ENCODE data around the gene CEACAM18.
A peak's percentile ranks its signal among the peaks of the same experiment; 100 is the strongest.

Gene CEACAM18

DNA sequence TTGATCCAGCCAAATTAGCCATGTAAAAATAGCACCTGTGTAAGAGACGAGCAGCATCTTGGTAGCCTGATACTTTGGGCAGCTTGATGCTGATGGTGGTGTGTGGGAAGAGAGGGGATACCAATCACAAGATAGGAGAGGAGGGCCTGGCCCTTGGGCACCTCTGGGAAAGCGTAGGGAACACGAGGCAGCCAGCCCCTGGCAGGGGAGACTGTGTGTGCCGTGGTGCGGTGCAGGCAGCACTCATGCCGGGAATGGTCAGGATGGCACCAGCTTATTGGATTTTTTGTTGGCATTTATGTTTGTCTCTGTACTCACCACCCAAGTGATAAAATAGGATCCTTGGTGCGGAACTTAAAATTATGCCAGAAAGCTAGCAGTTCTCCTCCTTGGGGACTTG lies 30.3 kb upstream of the CEACAM18 start:
- Histone ChIP-seq H3K4me3 (ENCODE audit: low read length in 2 of 2) (no peak overlapping the region), H3K4me1 (ENCODE audit: control insufficient read depth, insufficient read depth, low read length) (no peaks in the 10 kb centered on the region), H3K27me3 (ENCODE audit: control insufficient read depth in 1 of 2, insufficient read depth in 2 of 2, low read length in 2 of 2) (peaks cover 6 to 12% of the 10 kb centered on the region in 2 donors), H3K9ac (ENCODE audit: low read length in 2 of 2) (no peak overlapping the region), H3K36me3 (ENCODE audit: control insufficient read depth in 2 of 2, insufficient read depth in 2 of 2, low read length in 2 of 2) (no peaks in the 10 kb centered on the region), H3K27ac (ENCODE audit: low read length) (no peak overlapping the region), H3K9me3 (ENCODE audit: control insufficient read depth in 2 of 2, low read length in 2 of 2) (no peaks in the 10 kb centered on the region)

DNA sequence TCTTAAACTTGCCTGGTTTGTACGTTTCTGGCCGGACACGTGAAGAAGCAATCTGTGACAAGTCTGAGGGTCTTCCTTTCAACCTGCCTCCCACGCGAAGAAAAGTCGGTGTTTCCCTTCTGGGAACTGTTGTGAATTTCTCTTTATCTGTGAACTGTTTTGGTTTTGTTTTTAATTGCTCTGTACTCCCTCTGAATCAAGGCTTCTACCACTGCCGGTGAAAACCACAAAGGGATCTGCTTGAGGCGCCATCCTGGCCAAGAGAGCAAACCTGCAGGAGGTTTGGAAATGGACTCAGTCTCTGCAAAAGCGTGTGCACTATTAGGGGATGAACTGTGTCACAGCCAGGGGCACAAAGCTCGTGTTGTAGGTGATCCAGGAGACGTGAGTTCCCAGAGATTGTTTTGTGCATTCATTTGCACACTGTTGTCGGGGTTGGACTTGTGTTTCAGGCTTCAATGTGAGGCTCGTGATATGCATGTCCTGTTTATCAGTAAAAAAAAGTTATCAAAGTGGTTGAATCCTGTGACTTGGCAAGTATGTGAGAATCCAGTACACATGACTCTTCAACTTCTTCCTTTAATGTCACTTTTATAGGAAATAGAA lies 29.8 kb upstream of the CEACAM18 start:
- no peak overlapping the region for H3K9ac ChIP-seq (ENCODE audit: low read length in 2 of 2)
- no peak overlapping the region for H3K27ac ChIP-seq (ENCODE audit: low read length)
- no peak overlapping the region for H3K4me3 ChIP-seq (ENCODE audit: low read length in 2 of 2)
- H3K27me3 ChIP-seq (ENCODE audit: control insufficient read depth in 1 of 2, insufficient read depth in 2 of 2, low read length in 2 of 2) = peaks cover 6 to 12% of the 10 kb centered on the region in 2 donors
- no peaks in the 10 kb centered on the region for H3K4me1 ChIP-seq (ENCODE audit: control insufficient read depth, insufficient read depth, low read length)
- H3K9me3 ChIP-seq (ENCODE audit: control insufficient read depth in 2 of 2, low read length in 2 of 2) = no peaks in the 10 kb centered on the region
- H3K36me3 ChIP-seq (ENCODE audit: control insufficient read depth in 2 of 2, insufficient read depth in 2 of 2, low read length in 2 of 2) = no peaks in the 10 kb centered on the region

DNA sequence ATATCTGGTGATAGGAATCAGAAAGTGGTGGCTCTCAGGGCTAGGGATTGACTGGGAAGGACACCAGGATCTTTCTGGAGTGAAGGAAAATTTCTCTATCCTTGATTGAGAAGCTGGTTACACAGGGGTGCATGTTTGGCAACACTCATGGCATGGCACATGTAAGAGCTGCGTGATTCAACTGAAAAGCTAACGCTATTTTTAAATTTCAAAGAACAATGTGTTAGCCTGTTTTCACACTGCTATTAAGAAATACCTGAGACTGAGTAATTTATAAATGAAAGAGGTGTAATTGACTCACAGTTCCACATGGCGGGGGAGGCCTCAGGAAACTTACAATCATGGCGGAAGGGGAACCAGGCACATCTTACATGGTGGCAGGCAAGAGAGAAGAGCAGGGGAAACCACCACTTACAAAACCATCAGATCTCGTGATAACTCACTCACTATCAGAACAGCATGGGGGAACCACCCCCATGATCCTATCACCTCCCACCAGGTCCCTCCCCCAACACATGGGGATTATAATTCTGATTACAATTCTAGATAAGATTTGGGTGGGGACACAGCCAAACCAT lies 27.5 kb upstream of the CEACAM18 start:
- H3K27me3 ChIP-seq (ENCODE audit: control insufficient read depth in 1 of 2, insufficient read depth in 2 of 2, low read length in 2 of 2) = peaks cover 6 to 12% of the 10 kb centered on the region in 2 donors

DNA sequence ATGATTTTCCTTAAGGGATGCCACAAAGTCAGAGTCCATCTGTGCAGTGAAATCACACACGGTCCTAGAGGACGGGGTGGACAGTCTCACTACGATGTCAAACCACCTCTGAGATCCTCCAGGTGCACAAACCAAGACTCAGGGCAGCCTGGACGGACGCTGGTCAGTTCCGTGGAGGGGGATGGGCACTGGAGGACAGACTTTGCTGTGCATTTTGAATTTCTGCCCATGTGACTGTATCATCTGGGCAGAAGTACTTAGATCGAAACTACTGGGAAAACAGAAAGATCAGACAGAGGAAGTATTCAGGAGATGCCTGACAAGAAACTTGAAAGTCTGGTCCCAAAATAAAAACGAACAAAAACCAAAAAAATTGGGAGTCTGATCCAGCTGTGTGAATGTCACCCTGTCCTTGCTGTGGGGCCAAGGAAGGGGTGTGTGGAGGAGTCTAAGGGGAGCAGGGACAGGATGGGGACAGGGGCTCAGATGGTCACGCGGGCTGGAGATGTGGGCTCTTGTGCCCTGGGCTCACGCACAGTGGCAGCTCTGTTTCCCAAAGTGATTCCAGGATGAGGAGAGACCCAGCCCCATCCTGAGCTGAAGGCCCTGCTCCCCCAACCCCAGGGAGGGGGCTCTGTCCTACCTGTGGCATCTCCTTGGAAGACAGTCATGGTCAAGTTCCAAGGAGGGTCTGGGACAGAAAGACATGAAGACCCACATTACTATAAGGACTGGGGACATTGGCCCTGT lies 21.6 kb upstream of the CEACAM18 start:
- Histone ChIP-seq H3K27me3 (ENCODE audit: control insufficient read depth in 1 of 2, insufficient read depth in 2 of 2, low read length in 2 of 2) (peaks cover 5 to 14% of the 10 kb centered on the region in 2 donors), H3K4me3 (ENCODE audit: low read length in 2 of 2) (no peak overlapping the region), H3K36me3 (ENCODE audit: control insufficient read depth in 2 of 2, insufficient read depth in 2 of 2, low read length in 2 of 2) (no peaks in the 10 kb centered on the region), H3K9ac (ENCODE audit: low read length in 2 of 2) (no peak overlapping the region), H3K4me1 (ENCODE audit: control insufficient read depth, insufficient read depth, low read length) (no peaks in the 10 kb centered on the region), H3K9me3 (ENCODE audit: control insufficient read depth in 2 of 2, low read length in 2 of 2) (no peaks in the 10 kb centered on the region), H3K27ac (ENCODE audit: low read length) (no peak overlapping the region)

More for the DNA sequence above, 27.5 kb upstream of the CEACAM18 start:
- Histone ChIP-seq H3K4me3 (ENCODE audit: low read length in 2 of 2) (no peak overlapping the region), H3K9me3 (ENCODE audit: control insufficient read depth in 2 of 2, low read length in 2 of 2) (no peaks in the 10 kb centered on the region), H3K9ac (ENCODE audit: low read length in 2 of 2) (no peak overlapping the region), H3K4me1 (ENCODE audit: control insufficient read depth, insufficient read depth, low read length) (no peaks in the 10 kb centered on the region), H3K36me3 (ENCODE audit: control insufficient read depth in 2 of 2, insufficient read depth in 2 of 2, low read length in 2 of 2) (no peaks in the 10 kb centered on the region), H3K27ac (ENCODE audit: low read length) (no peak overlapping the region)

DNA sequence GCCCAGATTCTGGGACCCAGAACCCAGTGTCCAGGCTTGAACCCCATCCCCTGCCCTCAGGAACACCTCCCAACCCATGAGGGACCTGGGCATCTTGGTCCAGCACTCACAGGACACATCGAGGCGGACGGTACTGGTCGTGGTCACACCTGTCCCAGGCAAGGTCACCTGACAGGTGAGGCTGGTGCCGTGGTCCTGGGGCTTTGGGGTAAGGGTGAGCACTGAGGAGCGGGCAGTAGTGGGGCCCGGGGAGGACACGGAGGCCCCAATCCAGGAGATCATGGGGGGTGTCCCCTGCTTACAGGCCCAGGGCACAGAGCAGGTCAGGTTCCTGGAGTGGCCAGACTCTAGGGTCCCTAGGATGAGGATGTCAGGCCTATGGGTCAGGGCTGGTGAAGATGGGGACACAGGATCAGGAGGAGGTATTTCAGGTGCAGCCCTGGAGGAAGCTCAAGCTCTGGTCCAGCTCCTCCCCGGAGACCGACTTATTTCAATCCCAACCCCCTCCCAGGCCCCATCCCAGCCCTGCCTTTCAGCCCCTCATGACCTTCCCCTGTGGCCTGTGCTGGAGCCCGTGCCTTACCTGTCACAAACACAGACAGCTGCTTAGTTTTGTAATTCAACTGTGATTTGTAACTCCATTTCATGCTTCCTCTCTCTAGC lies 20.9 kb upstream of the CEACAM18 start:
- Histone ChIP-seq H3K36me3 (ENCODE audit: control insufficient read depth in 2 of 2, insufficient read depth in 2 of 2, low read length in 2 of 2) (no peaks in the 10 kb centered on the region), H3K9me3 (ENCODE audit: control insufficient read depth in 2 of 2, low read length in 2 of 2) (no peaks in the 10 kb centered on the region), H3K27ac (ENCODE audit: low read length) (no peak overlapping the region), H3K4me3 (ENCODE audit: low read length in 2 of 2) (no peak overlapping the region), H3K4me1 (ENCODE audit: control insufficient read depth, insufficient read depth, low read length) (no peaks in the 10 kb centered on the region), H3K27me3 (ENCODE audit: control insufficient read depth in 1 of 2, insufficient read depth in 2 of 2, low read length in 2 of 2) (peaks cover 9 to 18% of the 10 kb centered on the region in 2 donors), H3K9ac (ENCODE audit: low read length in 2 of 2) (no peak overlapping the region)

DNA sequence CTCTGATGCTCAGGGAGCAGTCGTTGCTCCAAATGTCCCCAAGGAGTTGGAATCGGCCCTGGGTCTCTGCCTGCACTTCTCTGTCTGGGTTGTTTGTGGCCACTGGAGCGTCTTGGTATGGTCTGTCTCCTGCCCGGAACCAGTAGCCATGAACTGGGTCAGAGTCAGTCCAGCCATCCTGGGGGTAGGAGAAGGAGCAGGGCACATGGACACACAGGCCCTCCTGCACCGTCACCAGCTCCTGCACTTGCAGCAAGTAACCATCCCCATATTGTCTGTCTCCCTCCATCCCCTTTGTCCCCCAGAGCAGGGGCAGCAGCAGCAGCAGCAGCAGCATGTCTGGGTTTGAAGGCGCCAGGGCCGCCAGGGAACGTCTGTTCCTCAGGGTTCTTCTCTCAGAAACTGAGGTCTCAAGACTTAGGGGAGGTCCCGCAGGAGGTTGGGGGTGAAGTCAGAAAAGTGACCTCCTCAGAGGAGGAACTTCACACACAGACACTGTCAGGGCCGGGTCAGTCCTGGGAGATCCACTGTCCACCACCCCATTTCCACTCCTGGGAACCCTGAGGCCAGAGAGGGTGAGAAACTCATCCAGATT lies 20.2 kb upstream of the CEACAM18 start, which contains the start of gene SIGLEC8:
SIGLEC8 (minus strand) TSS at position 404 of the 595 bp plus-strand sequence; CDS start at position 337, 67 bp downstream.
- Histone ChIP-seq H3K36me3 (ENCODE audit: control insufficient read depth in 2 of 2, insufficient read depth in 2 of 2, low read length in 2 of 2) (no peaks in the 10 kb centered on the region), H3K27me3 (ENCODE audit: control insufficient read depth in 1 of 2, insufficient read depth in 2 of 2, low read length in 2 of 2) (peaks cover 14 to 25% of the 10 kb centered on the region in 2 donors), H3K27ac (ENCODE audit: low read length) (no peak within 1 kb of the TSS), H3K4me1 (ENCODE audit: control insufficient read depth, insufficient read depth, low read length) (no peaks in the 10 kb centered on the region), H3K4me3 (ENCODE audit: low read length in 2 of 2) (no peak within 1 kb of the TSS), H3K9me3 (ENCODE audit: control insufficient read depth in 2 of 2, low read length in 2 of 2) (no peaks in the 10 kb centered on the region), H3K9ac (ENCODE audit: low read length in 2 of 2) (no peak within 1 kb of the TSS)

DNA sequence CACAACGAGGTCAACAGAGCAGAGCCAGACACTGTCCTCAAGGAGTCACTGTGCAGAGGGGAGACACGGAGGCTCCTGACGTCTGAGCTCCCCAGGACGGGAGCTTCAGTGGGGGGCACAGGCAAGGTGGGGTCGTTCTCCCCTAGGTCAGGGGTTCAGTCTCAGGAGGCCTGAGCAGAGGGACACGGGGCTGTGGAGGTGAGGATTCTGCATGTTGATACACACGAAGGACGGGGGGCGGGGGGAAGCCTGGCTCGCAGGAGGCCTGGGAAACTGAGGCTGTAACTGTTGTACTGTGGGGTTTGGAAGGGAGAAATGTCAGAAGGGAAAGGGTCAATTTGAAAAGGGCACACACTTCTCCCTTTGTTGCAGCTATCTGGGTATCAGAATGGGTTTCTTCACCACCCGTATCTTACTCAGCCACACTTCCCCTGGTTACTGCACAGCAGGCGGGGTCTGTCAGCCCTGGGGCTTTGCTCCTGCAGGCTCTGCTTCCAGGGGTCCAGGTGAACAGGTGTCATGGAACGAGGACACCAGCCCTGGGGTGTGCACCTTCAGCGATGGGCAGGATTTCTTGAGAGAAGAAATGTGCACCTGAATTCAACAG lies 19.3 kb upstream of the CEACAM18 start:
- Histone ChIP-seq H3K4me3 (ENCODE audit: low read length in 2 of 2) (no peak overlapping the region), H3K9ac (ENCODE audit: low read length in 2 of 2) (no peak overlapping the region), H3K27ac (ENCODE audit: low read length) (no peak overlapping the region), H3K36me3 (ENCODE audit: control insufficient read depth in 2 of 2, insufficient read depth in 2 of 2, low read length in 2 of 2) (no peaks in the 10 kb centered on the region), H3K9me3 (ENCODE audit: control insufficient read depth in 2 of 2, low read length in 2 of 2) (no peaks in the 10 kb centered on the region), H3K27me3 (ENCODE audit: control insufficient read depth in 1 of 2, insufficient read depth in 2 of 2, low read length in 2 of 2) (peaks cover 14 to 25% of the 10 kb centered on the region in 2 donors), H3K4me1 (ENCODE audit: control insufficient read depth, insufficient read depth, low read length) (no peaks in the 10 kb centered on the region)

DNA sequence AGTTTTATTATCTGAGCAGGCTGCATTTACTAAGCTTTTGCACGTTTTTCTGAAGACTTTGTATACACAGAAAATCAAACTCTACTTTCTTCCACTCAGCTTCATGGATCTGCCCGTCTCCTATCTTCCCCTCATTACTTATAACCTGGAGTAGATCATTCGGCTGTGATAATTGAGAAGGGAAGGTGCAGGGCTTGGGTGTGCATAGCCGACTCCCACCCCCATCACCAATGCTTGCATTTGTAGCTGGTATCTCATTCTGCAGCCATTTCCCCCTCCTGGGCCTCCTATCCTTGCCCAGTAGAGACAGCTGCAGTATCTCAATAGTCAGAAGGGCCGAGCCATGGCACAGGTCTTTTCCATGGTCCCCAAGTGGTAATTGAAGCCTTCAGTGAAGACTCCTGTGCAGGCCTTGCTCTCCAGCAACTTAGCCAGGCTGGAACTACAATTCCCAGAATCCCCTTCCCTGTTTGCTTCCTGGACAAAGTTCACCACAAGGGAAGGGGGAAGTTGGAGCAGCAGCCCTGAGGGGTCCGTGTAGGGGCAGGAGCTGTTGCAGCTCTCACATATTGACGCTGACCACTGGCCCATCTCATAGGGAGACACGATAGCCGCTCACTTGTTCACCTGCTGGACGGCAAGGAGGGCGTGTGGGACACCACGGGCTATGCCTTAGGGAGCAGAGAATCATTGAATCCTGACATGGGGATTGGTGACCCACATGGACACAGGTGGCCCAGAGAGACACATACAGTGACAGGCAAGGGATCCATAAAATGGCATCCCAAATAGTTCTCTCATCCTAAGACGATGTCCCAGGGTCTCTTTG lies 18.0 kb upstream of the CEACAM18 start:
- no peak overlapping the region for H3K9ac ChIP-seq (ENCODE audit: low read length in 2 of 2)
- peak overlapping the region in 1 of 2 donors; percentile 40 for H3K4me3 ChIP-seq (ENCODE audit: low read length in 2 of 2)
- H3K9me3 ChIP-seq (ENCODE audit: control insufficient read depth in 2 of 2, low read length in 2 of 2) = no peaks in the 10 kb centered on the region
- peaks cover 14 to 28% of the 10 kb centered on the region in 2 donors for H3K27me3 ChIP-seq (ENCODE audit: control insufficient read depth in 1 of 2, insufficient read depth in 2 of 2, low read length in 2 of 2)
- H3K36me3 ChIP-seq (ENCODE audit: control insufficient read depth in 2 of 2, insufficient read depth in 2 of 2, low read length in 2 of 2) = no peaks in the 10 kb centered on the region
- H3K4me1 ChIP-seq (ENCODE audit: control insufficient read depth, insufficient read depth, low read length) = no peaks in the 10 kb centered on the region
- H3K27ac ChIP-seq (ENCODE audit: low read length) = no peak overlapping the region

DNA sequence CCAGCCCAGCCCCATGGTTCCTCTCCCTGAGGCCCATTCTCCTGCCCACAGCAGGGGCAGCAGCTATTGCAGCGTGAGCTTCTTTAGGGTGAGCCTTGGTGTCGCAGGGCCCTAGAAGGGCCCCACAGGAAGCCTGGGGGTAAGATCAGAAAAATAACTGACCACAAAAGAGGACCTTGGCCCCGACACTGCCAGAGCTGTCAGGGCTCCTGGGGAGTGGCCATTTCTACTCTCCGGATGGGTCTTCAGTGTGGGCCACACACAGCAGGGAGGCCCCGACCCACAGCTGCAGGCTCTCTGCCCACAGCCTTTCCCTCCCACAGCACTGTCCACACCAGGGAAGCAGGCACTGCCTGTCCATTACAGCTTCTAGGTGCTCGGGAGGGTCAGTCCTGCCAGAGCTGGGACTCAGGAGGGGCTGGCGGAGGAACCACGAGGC lies 16.6 kb upstream of the CEACAM18 start:
- Histone ChIP-seq H3K4me1 (ENCODE audit: control insufficient read depth, insufficient read depth, low read length) (no peaks in the 10 kb centered on the region), H3K36me3 (ENCODE audit: control insufficient read depth in 2 of 2, insufficient read depth in 2 of 2, low read length in 2 of 2) (no peaks in the 10 kb centered on the region), H3K4me3 (ENCODE audit: low read length in 2 of 2) (no peak overlapping the region)

More for the DNA sequence above, 16.6 kb upstream of the CEACAM18 start:
- Histone ChIP-seq H3K27me3 (ENCODE audit: control insufficient read depth in 1 of 2, insufficient read depth in 2 of 2, low read length in 2 of 2) (peaks cover 20 to 28% of the 10 kb centered on the region in 2 donors), H3K9me3 (ENCODE audit: control insufficient read depth in 2 of 2, low read length in 2 of 2) (no peaks in the 10 kb centered on the region), H3K9ac (ENCODE audit: low read length in 2 of 2) (no peak overlapping the region), H3K27ac (ENCODE audit: low read length) (no peak overlapping the region)

All from stomach smooth muscle (tissue), 2 donors.